ENCODE data around the gene RCVRN.
"Not testable (repeated sequence)": the region's sequence is repeated elsewhere in the genome, so short reads cannot be mapped to it uniquely, and the experiment has no call there.

The RCVRN gene

GRCh38 chr17:9921216-9921615 lies 16.1 kb upstream of the RCVRN start:
- DNase-seq: not testable (repeated sequence)

- DNase-seq: no peak
Measured at GRCh38 chr17:9918804-9919352, 13.8 kb upstream of the RCVRN start.

- DNase-seq: no peak
Measured at GRCh38 chr17:9918352-9918751, 13.3 kb upstream of the RCVRN start.

- no peak for DNase-seq
Measured at GRCh38 chr17:9917801-9918200, 12.7 kb upstream of the RCVRN start.

- no peak for DNase-seq
Measured at GRCh38 chr17:9917131-9917530, 12.1 kb upstream of the RCVRN start.

GRCh38 chr17:9916108-9916507 lies 11.0 kb upstream of the RCVRN start:
- DNase-seq: no peak

GRCh38 chr17:9913476-9913875 lies 8.4 kb upstream of the RCVRN start:
- DNase-seq: no peak

- DNase-seq: no peak
Measured at GRCh38 chr17:9912121-9913099, 7.3 kb upstream of the RCVRN start.

- DNase-seq: no peak
Measured at GRCh38 chr17:9911089-9911488, 6.0 kb upstream of the RCVRN start.

- no peak for DNase-seq
Measured at GRCh38 chr17:9908649-9909042, 3.6 kb upstream of the RCVRN start.

GRCh38 chr17:9907883-9908648 lies 3.0 kb upstream of the RCVRN start:
- no peak for DNase-seq

GRCh38 chr17:9907131-9907530 lies 2.1 kb upstream of the RCVRN start:
- DNase-seq: no peak

GRCh38 chr17:9906616-9907015 lies 1.5 kb upstream of the RCVRN start:
- DNase-seq: no peak

- peak in 1 of 2 experiments; percentile 6 for DNase-seq
Measured at GRCh38 chr17:9905902-9906301, 831 bp upstream of the RCVRN start.

GRCh38 chr17:9904277-9905077 lies 594 bp downstream of the RCVRN start:
- DNase-seq: no peak

- no peak for DNase-seq
Measured at GRCh38 chr17:9902120-9902519, 3.0 kb downstream of the RCVRN start.

GRCh38 chr17:9900784-9901183 lies 4.3 kb downstream of the RCVRN start:
- no peak for DNase-seq

- no peak for DNase-seq
Measured at GRCh38 chr17:9900044-9900594, 5.0 kb downstream of the RCVRN start.

GRCh38 chr17:9899280-9900043 lies 5.6 kb downstream of the RCVRN start:
- DNase-seq: no peak

GRCh38 chr17:9898812-9899211 lies 6.3 kb downstream of the RCVRN start:
- no peak for DNase-seq

- no peak for DNase-seq
Measured at GRCh38 chr17:9897372-9897968, 7.6 kb downstream of the RCVRN start.
